Neural progenitor cell (in vitro differentiated cells): ENCODE measurements around the gene MCRIP1. TPM values are rescaled to one million over a fixed set of nuclear protein-coding genes. Genes with fewer than 3 reads are reported as not detected.

Experiments used
- DNase-seq: peaks from one replicate; pipeline ENCODE4 v3.0.0-alpha.2; 2016; ENCODE audit warnings: low spot score
- H2AFZ ChIP-seq: fragments of 200-600 bp; sonication (generic); replicated peaks from 2 replicates; pipeline ENCODE4 v1.6.1; 2016; ENCODE audit warnings: antibody characterized with exemption
- H3F3A ChIP-seq: fragments of 200-600 bp; sonication (generic); 2 replicates; pipeline ENCODE4 v1.6.1; 2016; ENCODE audit warnings: antibody characterized with exemption, low read depth
- H3K27ac ChIP-seq: fragments of 200-600 bp; sonication (generic); 2 replicates; pipeline ENCODE4 v1.5.1; 2016; ENCODE audit warnings: mild to moderate bottlenecking
- H3K27me3 ChIP-seq: fragments of 200-600 bp; sonication (generic); 2 replicates; pipeline ENCODE4 v1.6.1; 2016; ENCODE audit warnings: mild to moderate bottlenecking, moderate library complexity
- H3K36me3 ChIP-seq: fragments of 200-600 bp; sonication (generic); 2 replicates; pipeline ENCODE4 v1.5.1; 2016
- H3K4me1 ChIP-seq: fragments of 200-600 bp; sonication (generic); 2 replicates; pipeline ENCODE4 v1.6.1; 2016; ENCODE audit warnings: mixed run types
- H3K4me2 ChIP-seq: fragments of 200-600 bp; sonication (generic); 2 replicates; pipeline ENCODE4 v1.6.1; 2016
- H3K4me3 ChIP-seq: fragments of 200-600 bp; sonication (generic); 2 replicates; pipeline ENCODE4 v1.5.1; 2016
- H3K79me2 ChIP-seq: fragments of 200-600 bp; sonication (generic); 2 replicates; pipeline ENCODE4 v1.6.1; 2016; ENCODE audit warnings: low read depth
- H3K9ac ChIP-seq: fragments of 200-600 bp; sonication (generic); 2 replicates; pipeline ENCODE4 v1.6.1; 2016
- H3K9me3 ChIP-seq: fragments of 200-600 bp; sonication (generic); 2 replicates; pipeline ENCODE4 v1.5.1; 2016; ENCODE audit warnings: low read depth
- H4K20me1 ChIP-seq: fragments of 200-600 bp; sonication (generic); 2 replicates; pipeline ENCODE4 v1.6.1; 2016; ENCODE audit warnings: low read depth
- H3K27ac Mint-ChIP-seq: 3 replicates; pipeline ENCODE4 v1.8.0; 2021; ENCODE audit warnings: mixed read lengths
- H3K27me3 Mint-ChIP-seq: 2 replicates; pipeline ENCODE4 v1.8.0; 2022; ENCODE audit warnings: low read depth, mild to moderate bottlenecking, inconsistent platforms, moderate library complexity, mixed read lengths; ENCODE audit not compliant: insufficient read depth
- H3K36me3 Mint-ChIP-seq: 3 replicates; pipeline ENCODE4 v1.8.0; 2021; ENCODE audit warnings: mixed read lengths
- H3K4me1 Mint-ChIP-seq: 3 replicates; pipeline ENCODE4 v1.8.0; 2021; ENCODE audit warnings: mixed read lengths
- H3K4me3 Mint-ChIP-seq: 3 replicates; pipeline ENCODE4 v1.8.0; 2021; ENCODE audit warnings: mild to moderate bottlenecking, moderate library complexity, mixed read lengths
- H3K9me3 Mint-ChIP-seq: 3 replicates; pipeline ENCODE4 v1.8.0; 2020; ENCODE audit warnings: mixed read lengths
- CTCF ChIP-seq: fragments of 200-600 bp; sonication (generic); IDR thresholded peaks from 2 replicates; pipeline ENCODE4 v1.5.1; 2017; ENCODE audit warnings: antibody characterized with exemption, mild to moderate bottlenecking
- EZH2 ChIP-seq: fragments of 200-600 bp; sonication (generic); IDR thresholded peaks from 2 replicates; pipeline ENCODE4 v1.6.1; 2017; ENCODE audit warnings: antibody characterized with exemption, mild to moderate bottlenecking, moderate library complexity
- EZH2phosphoT487 ChIP-seq: fragments of 200-600 bp; sonication (generic); IDR thresholded peaks from 2 replicates; pipeline ENCODE4 v1.6.1; 2017; ENCODE audit warnings: antibody characterized with exemption
- total RNA-seq: library from RNA; depleted of rRNA; stranded (reverse); fragments of >200 nt; gene quantifications from 2 replicates; pipeline ENCODE4 v1.2.3, GENCODE V29; 2015; ENCODE audit warnings: low replicate concordance

The MCRIP1 gene
- total RNA-seq, 1 donor from 2014 or later = 45.6 TPM

GRCh38 chr17:81865358-81865732, 32.3 kb upstream of the MCRIP1 start:
- peaks cover 63% of the 10 kb centered on the region for H3F3A ChIP-seq
- Mint-ChIP-seq H3K4me1 (peaks cover 16% of the 10 kb centered on the region), H3K36me3 (peaks cover 6% of the 10 kb centered on the region), H3K27ac (no peak overlapping the region), H3K27me3 (peaks cover 11% of the 10 kb centered on the region), H3K9me3 (no peaks in the 10 kb centered on the region), H3K4me3 (peak overlapping the region; percentile 38)
- no peaks in the 10 kb centered on the region for H3K36me3 ChIP-seq
- no peak overlapping the region for H3K4me2 ChIP-seq
- no peaks in the 10 kb centered on the region for H3K27me3 ChIP-seq
- no peak overlapping the region for H3K9ac ChIP-seq
- no peak overlapping the region for H2AFZ ChIP-seq
- H3K27ac ChIP-seq = no peak overlapping the region
- DNase-seq = no peak
- H3K4me1 ChIP-seq = peaks cover 9% of the 10 kb centered on the region
- H4K20me1 ChIP-seq = peaks cover 50% of the 10 kb centered on the region
- H3K4me3 ChIP-seq = no peak overlapping the region
- H3K79me2 ChIP-seq = peaks cover 42% of the 10 kb centered on the region
- TF ChIP-seq CTCF (no peak), EZH2phosphoT487 (no peak), EZH2 (no peak)
- H3K9me3 ChIP-seq = no peaks in the 10 kb centered on the region

GRCh38 chr17:81863833-81864768, 31.0 kb upstream of the MCRIP1 start:
- TF ChIP-seq EZH2 (no peak), CTCF (no peak), EZH2phosphoT487 (no peak)
- no peaks in the 10 kb centered on the region for H3K9me3 ChIP-seq
- Mint-ChIP-seq H3K36me3 (peaks cover 9% of the 10 kb centered on the region), H3K27ac (no peak overlapping the region), H3K4me3 (peak overlapping the region; percentile 80), H3K27me3 (peaks cover 11% of the 10 kb centered on the region), H3K4me1 (peaks cover 16% of the 10 kb centered on the region), H3K9me3 (no peaks in the 10 kb centered on the region)
- H3K79me2 ChIP-seq = peaks cover 46% of the 10 kb centered on the region
- no peak overlapping the region for H3K4me2 ChIP-seq
- no peaks in the 10 kb centered on the region for H3K36me3 ChIP-seq
- H3K9ac ChIP-seq = no peak overlapping the region
- no peak overlapping the region for H2AFZ ChIP-seq
- no peak for DNase-seq
- H3K27ac ChIP-seq = no peak overlapping the region
- peaks cover 58% of the 10 kb centered on the region for H3F3A ChIP-seq
- H3K4me1 ChIP-seq = peaks cover 5% of the 10 kb centered on the region
- peaks cover 45% of the 10 kb centered on the region for H4K20me1 ChIP-seq
- H3K27me3 ChIP-seq = no peaks in the 10 kb centered on the region
- H3K4me3 ChIP-seq = no peak overlapping the region

DNA sequence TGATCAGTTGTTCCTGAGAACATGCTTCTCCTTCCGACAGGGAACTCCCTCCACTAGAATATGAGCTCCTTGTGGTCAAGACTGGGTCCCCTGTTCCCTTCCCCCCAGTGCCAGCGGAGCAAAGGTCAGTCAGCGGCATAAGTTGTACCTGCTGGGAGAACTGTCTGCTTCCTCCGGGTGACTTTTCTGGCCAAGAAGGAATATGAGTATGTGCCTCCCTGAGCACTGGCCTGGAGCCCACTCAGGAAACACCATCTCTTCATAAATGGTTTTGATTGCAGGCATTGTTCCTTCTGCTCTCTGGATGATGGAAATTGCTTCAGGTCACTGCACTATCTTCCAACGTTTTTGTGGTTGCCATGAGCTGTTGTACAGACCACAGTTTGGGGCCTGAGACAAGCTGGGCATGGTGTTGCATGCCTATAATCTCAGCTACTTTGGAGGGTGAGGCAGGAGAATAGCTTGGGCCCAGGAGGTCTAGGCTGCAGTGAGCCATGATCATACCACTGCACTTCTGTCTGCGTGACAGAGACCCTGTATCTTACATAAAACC, 30.1 kb upstream of the MCRIP1 start:
- H3K4me3 ChIP-seq = no peak overlapping the region

More for the DNA sequence above, 30.1 kb upstream of the MCRIP1 start:
- H3K9me3 ChIP-seq = no peaks in the 10 kb centered on the region
- Mint-ChIP-seq H3K27ac (no peak overlapping the region), H3K36me3 (peaks cover 9% of the 10 kb centered on the region), H3K4me3 (peak overlapping the region; percentile 80), H3K9me3 (no peaks in the 10 kb centered on the region), H3K4me1 (peaks cover 16% of the 10 kb centered on the region), H3K27me3 (peaks cover 11% of the 10 kb centered on the region)
- peaks cover 45% of the 10 kb centered on the region for H4K20me1 ChIP-seq
- no peak for DNase-seq
- peaks cover 7% of the 10 kb centered on the region for H3K4me1 ChIP-seq
- TF ChIP-seq CTCF (no peak), EZH2phosphoT487 (no peak), EZH2 (no peak)
- no peak overlapping the region for H3K27ac ChIP-seq
- H3K36me3 ChIP-seq = no peaks in the 10 kb centered on the region
- no peak overlapping the region for H3K9ac ChIP-seq
- H3F3A ChIP-seq = peaks cover 53% of the 10 kb centered on the region
- no peak overlapping the region for H3K4me2 ChIP-seq
- H3K27me3 ChIP-seq = no peaks in the 10 kb centered on the region
- H2AFZ ChIP-seq = no peak overlapping the region
- peaks cover 55% of the 10 kb centered on the region for H3K79me2 ChIP-seq
